Heart left ventricle (tissue), 13 donors: ENCODE results near the gene TMEM234.

ENCODE experiments used
- CTCF ChIP-seq, 12 donors: fragments of 200-600 bp; sonication (generic) in 4 of 12; IDR thresholded peaks; one replicate each; pipeline versions ENCODE4 v1.5.0 to v1.8.0; 2018 to 2022; ENCODE audit warnings: antibody characterized with exemption in 12 of 12, mild to moderate bottlenecking in 5 of 12
- POLR2A ChIP-seq, 2 donors: fragments of 450-650 bp; IDR thresholded peaks; one replicate each; pipeline ENCODE4 v1.6.1; 2017; ENCODE audit warnings: antibody characterized with exemption in 2 of 2, mild to moderate bottlenecking in 2 of 2, moderate library complexity in 2 of 2
- donor health status: ischemic (EF 13 %, LVEDD 7.1; RV severe dilation, severe dysfunction).
- donor health status: DM: no; HTN: yes; CAD: no.
- donor health status: DM: no; HTN: no; CAD: no.
- donor health status: ischemic (EF 25% LVEDD 6.9; RV normal size, moderate dysfunction).
- donor health status: ischemic (EF 25% LVEDD 5.7; RV mildly dilated, moderate dysfunction).
- donor health status: ischemic (EF 35%, LVEDD 5.7; RV mildly dilated, moderate dysfunction).
- donor health status: nonischemic (EF 11% LVEDD 7.7; RV severe dilation, severe dysfunction).
- donor health status: DM: yes; HTN: yes; CAD: no.
- donor health status: PGD.
- donor health status: ischemic (EF 29% LVEDD 5.4; RV normal size, mild dysfunction).
- donor health status: nonischemic (EF 23%, LVEDD 6.1; RV moderate dilation, normal function).

- TF ChIP-seq CTCF (IDR thresholded peaks at IDR 0.05) (no peak), POLR2A (IDR thresholded peaks at IDR 0.05) (no peak)
Observed at GRCh38 chr1:32224285-32224684, 2.1 kb upstream of the TMEM234 start.
